RPMI7951 (cell line): ENCODE data around the gene IFNA16. TPM values are rescaled to one million over a fixed set of nuclear protein-coding genes. Genes with fewer than 3 reads are reported as not detected.
"Not testable (repeated sequence)": the region's sequence is repeated elsewhere in the genome, so short reads cannot be mapped to it uniquely, and the experiment has no call there.

Experiments used
- DNase-seq: peaks from one replicate; pipeline ENCODE4 v3.0.0-alpha.2; 2012; ENCODE audit warnings: low read depth
- total RNA-seq: library from RNA; depleted of rRNA; stranded (reverse); fragments of >200 nt; shearing (Covaris generic); gene quantifications from 2 replicates; pipeline ENCODE4 v1.2.3, GENCODE V29; 2014; rRNA removed

The IFNA16 gene
- not detected in 2 replicates for total RNA-seq

- not testable (repeated sequence) for DNase-seq
Measured at GRCh38 chr9:21217211-21217610, at the start of gene IFNA16. IFNA16 (minus strand) TSS chr9:21217311; CDS start chr9:21217305, 6 bp downstream.

- DNase-seq: no peak
Measured at GRCh38 chr9:21265421-21266189, 48.5 kb upstream of the IFNA16 start.

GRCh38 chr9:21255538-21256212, 38.6 kb upstream of the IFNA16 start:
- DNase-seq: peak; percentile 2

- DNase-seq: peak; percentile 38
Measured at GRCh38 chr9:21252721-21253547, 35.8 kb upstream of the IFNA16 start.

- DNase-seq: no peak
Measured at GRCh38 chr9:21251638-21252037, 34.5 kb upstream of the IFNA16 start.

- no peak for DNase-seq
Measured at GRCh38 chr9:21251190-21251589, 34.1 kb upstream of the IFNA16 start.

GRCh38 chr9:21244836-21245235, 27.7 kb upstream of the IFNA16 start:
- DNase-seq: no peak

- no peak for DNase-seq
Measured at GRCh38 chr9:21239911-21240310, 22.8 kb upstream of the IFNA16 start, which contains the start of gene IFNA14. IFNA14 (minus strand) TSS chr9:21240005; CDS start chr9:21239935, 70 bp downstream.

- DNase-seq: not testable (repeated sequence)
Measured at GRCh38 chr9:21236360-21236714, 19.2 kb upstream of the IFNA16 start.

GRCh38 chr9:21235468-21236359, 18.6 kb upstream of the IFNA16 start:
- DNase-seq: peak; percentile 45

GRCh38 chr9:21234153-21234687, 17.1 kb upstream of the IFNA16 start:
- no peak for DNase-seq

- DNase-seq: no peak
Measured at GRCh38 chr9:21233258-21233657, 16.1 kb upstream of the IFNA16 start.

GRCh38 chr9:21228122-21228521, 11.0 kb upstream of the IFNA16 start, which contains the start of gene IFNA17:
IFNA17 (minus strand) TSS chr9:21228222; CDS start chr9:21228173, 49 bp downstream.
- DNase-seq: no peak

GRCh38 chr9:21213411-21214326, 3.4 kb downstream of the IFNA16 start:
- DNase-seq: peak; percentile 2

- not testable (repeated sequence) for DNase-seq
Measured at GRCh38 chr9:21212160-21212559, 5.0 kb downstream of the IFNA16 start.

GRCh38 chr9:21210782-21211181, 6.3 kb downstream of the IFNA16 start:
- DNase-seq: not testable (repeated sequence)

- no peak for DNase-seq
Measured at GRCh38 chr9:21210311-21210710, 6.8 kb downstream of the IFNA16 start.

- not testable (repeated sequence) for DNase-seq
Measured at GRCh38 chr9:21207043-21207442, 10.1 kb downstream of the IFNA16 start, which contains the start of gene IFNA10. IFNA10 (minus strand) TSS chr9:21207143; CDS start chr9:21207097, 46 bp downstream.

GRCh38 chr9:21205204-21205603, 11.9 kb downstream of the IFNA16 start:
- DNase-seq: no peak
